HG03520 (cell line): ENCODE data around the gene SELENON.
"Not testable (repeated sequence)": the region's sequence is repeated elsewhere in the genome, so short reads cannot be mapped to it uniquely, and the experiment has no call there.

ENCODE experiments used
- ATAC-seq: cut with Tn5 transposase; IDR thresholded peaks from one replicate; pipeline ENCODE4 v1.9.1; 2021; ENCODE audit warnings: mild to moderate bottlenecking, moderate library complexity; ENCODE audit not compliant: unreplicated experiment

Gene SELENON

GRCh38 chr1:25820247-25821111, 20.5 kb downstream of the SELENON start:
- ATAC-seq, result peak; percentile 40

GRCh38 chr1:25821112-25821476, 21.1 kb downstream of the SELENON start:
- ATAC-seq, result no peak

- ATAC-seq, result no peak
Observed at GRCh38 chr1:25821630-25822091, 21.7 kb downstream of the SELENON start.

GRCh38 chr1:25825605-25826004, 25.6 kb downstream of the SELENON start:
- no peak for ATAC-seq

GRCh38 chr1:25826571-25826970, 26.6 kb downstream of the SELENON start:
- ATAC-seq, result no peak

GRCh38 chr1:25828491-25828890, 28.5 kb downstream of the SELENON start:
- ATAC-seq, result no peak

GRCh38 chr1:25829046-25829445, 29.1 kb downstream of the SELENON start:
- ATAC-seq, result no peak

GRCh38 chr1:25831569-25832196, 31.7 kb downstream of the SELENON start:
- no peak for ATAC-seq

- no peak for ATAC-seq
Observed at GRCh38 chr1:25832336-25833037, 32.5 kb downstream of the SELENON start.

- no peak for ATAC-seq
Observed at GRCh38 chr1:25833158-25833557, 33.2 kb downstream of the SELENON start.

- no peak for ATAC-seq
Observed at GRCh38 chr1:25834894-25835293, 34.9 kb downstream of the SELENON start.

- ATAC-seq, result no peak
Observed at GRCh38 chr1:25836695-25837094, 36.7 kb downstream of the SELENON start.

- ATAC-seq, result no peak
Observed at GRCh38 chr1:25837262-25837875, 37.4 kb downstream of the SELENON start.

GRCh38 chr1:25839808-25840207, 39.8 kb downstream of the SELENON start:
- ATAC-seq, result not testable (repeated sequence)

GRCh38 chr1:25843483-25843882, 43.5 kb downstream of the SELENON start:
- no peak for ATAC-seq

GRCh38 chr1:25844536-25845337, 44.7 kb downstream of the SELENON start:
- ATAC-seq, result no peak

GRCh38 chr1:25845664-25846063, 45.7 kb downstream of the SELENON start:
- ATAC-seq, result no peak

- no peak for ATAC-seq
Observed at GRCh38 chr1:25847929-25848328, 47.9 kb downstream of the SELENON start.

- no peak for ATAC-seq
Observed at GRCh38 chr1:25848531-25848930, 48.5 kb downstream of the SELENON start.

GRCh38 chr1:25854554-25854953, 54.6 kb downstream of the SELENON start:
- no peak for ATAC-seq
